22Rv1 (cell line): ENCODE measurements around the gene CDCA3.
"Not testable (repeated sequence)": the region's sequence is repeated elsewhere in the genome, so short reads cannot be mapped to it uniquely, and the experiment has no call there.

Experiments used
- CTCF ChIP-seq: fragments of 450-650 bp; IDR thresholded peaks from 2 replicates; pipeline ENCODE4 v1.5.1; 2017; ENCODE audit warnings: mild to moderate bottlenecking
- ZFX ChIP-seq: fragments of 450-650 bp; IDR thresholded peaks from 2 replicates; pipeline ENCODE4 v1.6.1; 2017; ENCODE audit warnings: antibody characterized with exemption, borderline replicate concordance

- TF ChIP-seq CTCF, ZFX: not testable (repeated sequence)
Measured at GRCh38 chr12:6886206-6886999, 35.3 kb upstream of the CDCA3 start.
